ENCODE measurements around the gene NCLN. TPM values are rescaled to one million over a fixed set of nuclear protein-coding genes. Genes with fewer than 3 reads are reported as not detected.

Gene NCLN
- total and polyA plus RNA-seq, 9 of the 15 experiments (the other 6 are each of a cell fraction or from before 2014, with no cell fraction given), result 3.8 to 126 (median 39.6) TPM

DNA sequence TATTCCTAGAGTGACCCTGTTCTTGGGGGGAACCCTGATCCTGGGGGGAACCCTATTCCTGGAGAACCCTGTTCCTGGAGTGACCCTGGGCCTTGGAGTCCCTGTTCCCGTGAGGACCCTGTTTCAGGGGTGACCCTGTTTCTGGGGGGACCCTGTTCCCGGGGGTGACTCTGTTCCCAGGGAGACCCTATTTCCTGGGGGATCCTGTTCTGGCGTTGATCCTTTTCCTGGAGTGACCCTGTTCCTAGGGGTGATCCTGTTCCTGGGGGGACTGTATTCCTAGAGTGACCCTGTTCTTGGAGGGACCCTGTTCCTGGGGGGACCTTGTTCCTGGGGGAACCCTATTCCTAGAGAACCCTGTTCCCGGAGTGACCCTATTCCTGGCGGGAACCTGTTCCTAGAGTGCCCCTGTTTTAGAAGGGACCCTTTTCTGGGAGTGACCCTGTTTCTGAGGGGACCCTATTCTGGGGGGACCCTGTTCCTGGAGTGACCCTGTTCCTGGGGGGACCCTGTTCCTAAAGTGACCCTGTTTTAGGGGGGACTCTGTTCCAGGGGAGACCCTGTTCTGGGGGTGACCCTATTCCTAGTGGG is 34.9 kb upstream of the NCLN start (continued):
- no peak for TF ChIP-seq RBM22 (IDR thresholded peaks at IDR 0.05; ENCODE audit: low read depth, low read length, poor library complexity, severe bottlenecking)
- TF ChIP-seq, protein P1, sequence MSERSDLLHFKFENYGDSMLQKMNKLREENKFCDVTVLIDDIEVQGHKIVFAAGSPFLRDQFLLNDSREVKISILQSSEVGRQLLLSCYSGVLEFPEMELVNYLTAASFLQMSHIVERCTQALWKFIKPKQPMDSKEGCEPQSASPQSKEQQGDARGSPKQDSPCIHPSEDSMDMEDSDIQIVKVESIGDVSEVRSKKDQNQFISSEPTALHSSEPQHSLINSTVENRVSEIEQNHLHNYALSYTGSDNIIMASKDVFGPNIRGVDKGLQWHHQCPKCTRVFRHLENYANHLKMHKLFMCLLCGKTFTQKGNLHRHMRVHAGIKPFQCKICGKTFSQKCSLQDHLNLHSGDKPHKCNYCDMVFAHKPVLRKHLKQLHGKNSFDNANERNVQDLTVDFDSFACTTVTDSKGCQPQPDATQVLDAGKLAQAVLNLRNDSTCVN (CRISPR knock-in tag; IDR thresholded peaks at IDR 0.05), result no peak
- no peak for TF ChIP-seq HMGXB4 (CRISPR knock-in tag; IDR thresholded peaks at IDR 0.05)
- TF ChIP-seq SUPT5H (IDR thresholded peaks at IDR 0.05), result no peak
- no peak for TF ChIP-seq FOXK1 (CRISPR knock-in tag; IDR thresholded peaks at IDR 0.05; ENCODE audit: borderline replicate concordance)
- TF ChIP-seq, protein P2, sequence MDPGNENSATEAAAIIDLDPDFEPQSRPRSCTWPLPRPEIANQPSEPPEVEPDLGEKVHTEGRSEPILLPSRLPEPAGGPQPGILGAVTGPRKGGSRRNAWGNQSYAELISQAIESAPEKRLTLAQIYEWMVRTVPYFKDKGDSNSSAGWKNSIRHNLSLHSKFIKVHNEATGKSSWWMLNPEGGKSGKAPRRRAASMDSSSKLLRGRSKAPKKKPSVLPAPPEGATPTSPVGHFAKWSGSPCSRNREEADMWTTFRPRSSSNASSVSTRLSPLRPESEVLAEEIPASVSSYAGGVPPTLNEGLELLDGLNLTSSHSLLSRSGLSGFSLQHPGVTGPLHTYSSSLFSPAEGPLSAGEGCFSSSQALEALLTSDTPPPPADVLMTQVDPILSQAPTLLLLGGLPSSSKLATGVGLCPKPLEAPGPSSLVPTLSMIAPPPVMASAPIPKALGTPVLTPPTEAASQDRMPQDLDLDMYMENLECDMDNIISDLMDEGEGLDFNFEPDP (CRISPR knock-in tag; IDR thresholded peaks at IDR 0.05), result no peak
- no peak for TF ChIP-seq TOE1 (IDR thresholded peaks at IDR 0.05; ENCODE audit: borderline replicate concordance)
- no peak for TF ChIP-seq TOE1 (CRISPR knock-in tag; IDR thresholded peaks at IDR 0.05; ENCODE audit: borderline replicate concordance, low read depth)
- TF ChIP-seq STAT5A (IDR thresholded peaks at IDR 0.05; ENCODE audit: borderline replicate concordance, low read length), result no peak
- peak; percentile 41; the same call in 1 of the 2 replicates for TF ChIP-seq GABPA (tag; conservative IDR thresholded peaks at IDR 0.05; ENCODE audit: low read depth)
- TF ChIP-seq FOXA3 (CRISPR knock-in tag; conservative IDR thresholded peaks at IDR 0.05 in 1 of 2, IDR thresholded peaks at IDR 0.05 in 1 of 2), result no peak
- TF ChIP-seq FOS (IDR thresholded peaks at IDR 0.05; ENCODE audit: extremely low read depth, insufficient read length), result no peak
- no peak for TF ChIP-seq CBX5 (IDR thresholded peaks at IDR 0.05; ENCODE audit: borderline replicate concordance, low read depth)
- no peak for TF ChIP-seq RBM14 (IDR thresholded peaks at IDR 0.05; ENCODE audit: borderline replicate concordance, insufficient read depth, low read depth, low read length)
- no peak for TF ChIP-seq BRF1 (IDR thresholded peaks at IDR 0.05; ENCODE audit: borderline replicate concordance, extremely low read depth, insufficient read length)
- TF ChIP-seq ILK (tag; IDR thresholded peaks at IDR 0.05; ENCODE audit: borderline replicate concordance, low read depth), result no peak
- TF ChIP-seq RBM34 (IDR thresholded peaks at IDR 0.05; ENCODE audit: borderline replicate concordance, insufficient read depth, low read length), result no peak
- TF ChIP-seq ZC3H11A (IDR thresholded peaks at IDR 0.05; ENCODE audit: low read depth, low read length), result no peak
- TF ChIP-seq POLR2H (tag; IDR thresholded peaks at IDR 0.05; ENCODE audit: low read depth), result no peak
- TF ChIP-seq ZFPM2 (CRISPR knock-in tag; IDR thresholded peaks at IDR 0.05), result no peak
